B cell (primary cell): Measurements from ENCODE around the gene SUGCT. TPM values are rescaled to one million over a fixed set of nuclear protein-coding genes. Genes with fewer than 3 reads are reported as not detected.

Experiments
- ATAC-seq: fragments of 200-7000 bp; cut with Tn5 transposase; one replicate; pipeline ENCODE4 v1.10.0; 2021; ENCODE audit warnings: low read depth, mild to moderate bottlenecking, moderate number of reproducible peaks, moderate library complexity
- CTCF ChIA-PET: fragments of 350-600 bp; sonication (Branson Sonifier 250); formaldehyde crosslinking; loops from one replicate; lab custom pipeline; 2021; ENCODE audit warnings: antibody characterized with exemption, inconsistent platforms; lab: Charles Lee
- POLR2A ChIA-PET: fragments of 350-600 bp; sonication (Branson Sonifier 250); formaldehyde crosslinking; loops from one replicate; lab custom pipeline; 2021; ENCODE audit warnings: antibody characterized with exemption; lab: Charles Lee
- DNase-seq: peaks from one replicate; pipeline ENCODE4 v3.0.0; 2013
- H2AFZ ChIP-seq: 2 replicates; pipeline ENCODE4 v1.6.1; 2012; ENCODE audit warnings: mild to moderate bottlenecking, low read depth, low read length; ENCODE audit not compliant: insufficient read depth, poor library complexity, severe bottlenecking
- H3K27ac ChIP-seq, 2 donors: 1 replicate in 1 of 2; 2 replicates in 1 of 2; pipeline ENCODE4 v1.5.1; 2012 to 2013; ENCODE audit warnings: low read length in 2 of 2, mild to moderate bottlenecking in 2 of 2, moderate library complexity in 1 of 2
- H3K27me3 ChIP-seq, 4 experiments: fragments of 200-600 bp in 1 of 4; sonication (generic) in 1 of 4; replicated peaks in 1 of 4; 1 replicate in 2 of 4; 2 replicates in 2 of 4; pipeline versions ENCODE4 v1.6.1 to v1.7.0; 2013 to 2016; ENCODE audit warnings: low read length in 3 of 4, mild to moderate bottlenecking in 2 of 4, mixed read lengths in 1 of 4, moderate library complexity in 1 of 4; ENCODE audit not compliant: insufficient read depth in 4 of 4, control insufficient read depth in 3 of 4; ENCODE audit errors: control extremely low read depth in 1 of 4
- H3K36me3 ChIP-seq, 2 experiments: replicated peaks in 1 of 2; 1 replicate in 1 of 2; 2 replicates in 1 of 2; pipeline versions ENCODE4 v1.6.1 to v1.7.1; 2013; ENCODE audit warnings: low read length in 1 of 2; ENCODE audit not compliant: insufficient read depth in 2 of 2, control insufficient read depth in 1 of 2; ENCODE audit errors: control extremely low read depth in 1 of 2, extremely low read depth in 1 of 2
- H3K4me1 ChIP-seq, 2 donors: fragments of 200-600 bp in 1 of 2; sonication (generic) in 1 of 2; 1 replicate in 1 of 2; 2 replicates in 1 of 2; pipeline versions ENCODE4 v1.5.1 to v1.6.1; 2013 to 2017; ENCODE audit warnings: low read length in 2 of 2; ENCODE audit not compliant: control insufficient read depth in 2 of 2, insufficient read depth in 2 of 2
- H3K4me2 ChIP-seq: replicated peaks from 2 replicates; pipeline ENCODE3; 2012; ENCODE audit warnings: mild to moderate bottlenecking, low read depth, low read length; ENCODE audit not compliant: poor library complexity, severe bottlenecking
- H3K4me3 ChIP-seq, 5 experiments: fragments of 200-600 bp in 1 of 5; sonication (generic) in 1 of 5; 1 replicate in 3 of 5; 2 replicates in 2 of 5; pipeline versions ENCODE4 v1.5.1 to v1.7.0; 2011 to 2016; ENCODE audit warnings: low read length in 4 of 5, mild to moderate bottlenecking in 4 of 5, low read depth in 2 of 5, control low read depth in 1 of 5, moderate library complexity in 1 of 5; ENCODE audit not compliant: insufficient read depth in 1 of 5; ENCODE audit errors: control extremely low read depth in 1 of 5, extremely low read depth in 1 of 5
- H3K79me2 ChIP-seq: fragments of 200-600 bp; sonication (generic); one replicate; pipeline ENCODE4 v1.6.0; 2016; ENCODE audit warnings: low read length; ENCODE audit not compliant: control insufficient read depth, insufficient read depth
- H3K9ac ChIP-seq: fragments of 200-600 bp; sonication (generic); 2 replicates; pipeline ENCODE4 v1.6.1; 2017; ENCODE audit warnings: mild to moderate bottlenecking, low read length, moderate library complexity
- H3K9me3 ChIP-seq, 3 donors: one replicate each; pipeline versions ENCODE4 v1.6.1 to v1.7.1; 2013; ENCODE audit warnings: low read length in 2 of 3; ENCODE audit not compliant: control insufficient read depth in 2 of 3, insufficient read depth in 1 of 3; ENCODE audit errors: control extremely low read depth in 1 of 3
- H4K20me1 ChIP-seq: 2 replicates; pipeline ENCODE4 v1.6.0; 2012; ENCODE audit warnings: mild to moderate bottlenecking, low read length; ENCODE audit not compliant: insufficient read depth, control insufficient read depth, poor library complexity, severe bottlenecking
- H3K27ac Mint-ChIP-seq: one replicate; pipeline ENCODE4 v1.8.0; 2021; ENCODE audit warnings: mixed read lengths
- H3K27me3 Mint-ChIP-seq: one replicate; pipeline ENCODE4 v1.8.0; 2021; ENCODE audit warnings: mixed read lengths
- H3K4me1 Mint-ChIP-seq: one replicate; pipeline ENCODE4 v1.8.0; 2021; ENCODE audit warnings: mixed read lengths
- H3K4me3 Mint-ChIP-seq: one replicate; pipeline ENCODE4 v1.8.0; 2021; ENCODE audit warnings: mixed read lengths
- H3K9me3 Mint-ChIP-seq: one replicate; pipeline ENCODE4 v1.8.0; 2022; ENCODE audit warnings: mixed read lengths; ENCODE audit not compliant: insufficient read depth
- CTCF ChIP-seq: fragments of 200-600 bp; IDR thresholded peaks from one replicate; pipeline ENCODE4 v1.8.0; 2022; ENCODE audit warnings: antibody characterized with exemption, mild to moderate bottlenecking
- EZH2 ChIP-seq: IDR thresholded peaks from 2 replicates; pipeline ENCODE4 v1.6.1; 2012; ENCODE audit warnings: borderline replicate concordance, low read depth, mild to moderate bottlenecking, moderate library complexity, low read length; ENCODE audit not compliant: insufficient read depth, poor library complexity, severe bottlenecking
- WGBS: methylation state at CpG from one replicate; pipeline ENCODE4 v1.1.5; 2013; ENCODE audit warnings: missing lambda C conversion rate; ENCODE audit not compliant: insufficient coverage; 5-methylcytosine and 5-hydroxymethylcytosine counted together
- intact Hi-C: fragments of 100-400 bp; cut with micrococcal nuclease; formaldehyde crosslinking; loops from one replicate; pipeline ENCODE4 v1.10.0; 2022
- polyA plus RNA-seq: library from polyadenylated mRNA; depleted of rRNA; stranded (reverse); fragments of >200 nt; gene quantifications from 2 replicates; pipeline ENCODE4 v1.2.3, GENCODE V29; 2012
- total RNA-seq, 2 donors: library from RNA; stranded (reverse); fragments of 120-200 nt in 1 of 2; gene quantifications; 1 replicate in 1 of 2; 2 replicates in 1 of 2; pipeline versions ENCODE4 v1.2.3 to v1.2.4, GENCODE V29; 2013 to 2022

Gene SUGCT
- total and polyA plus RNA-seq, 2 donors (not counting 1 experiment from before 2014, with no cell fraction given), result 0.19 to 0.86 TPM

- Histone ChIP-seq H3K27ac (no peak overlapping the region), H3K36me3 (no peaks in the 10 kb centered on the region), H2AFZ (no peak overlapping the region), H3K4me3 (no peak overlapping the region), H3K9me3 (peaks cover 0 to 4% (median 0%) of the 10 kb centered on the region in 3 donors), H4K20me1 (no peaks in the 10 kb centered on the region), H3K4me1 (no peaks in the 10 kb centered on the region), H3K27me3 (no peaks in the 10 kb centered on the region), H3K9ac (no peak overlapping the region), H3K79me2 (no peaks in the 10 kb centered on the region), H3K4me2 (no peak overlapping the region)
- Mint-ChIP-seq H3K27ac (no peak overlapping the region), H3K9me3 (no peaks in the 10 kb centered on the region), H3K4me1 (no peaks in the 10 kb centered on the region), H3K4me3 (no peak overlapping the region), H3K27me3 (no peaks in the 10 kb centered on the region)
- no peak for DNase-seq
- ChIA-PET POLR2A (no interaction called here), CTCF (no interaction called here)
- WGBS, result 26% methylated on average over 2 of the region's 2 CpGs
- intact Hi-C loops, result no loop called here
- no peak for ATAC-seq
- no peak for TF ChIP-seq EZH2
- TF ChIP-seq CTCF, result no peak
Observed at GRCh38 chr7:40221836-40222235, 87.0 kb downstream of the SUGCT start.

- Mint-ChIP-seq H3K27me3 (peaks cover 3% of the 10 kb centered on the region), H3K9me3 (no peaks in the 10 kb centered on the region), H3K4me1 (no peaks in the 10 kb centered on the region), H3K4me3 (no peak overlapping the region), H3K27ac (no peak overlapping the region)
- ChIA-PET POLR2A (no interaction called here), CTCF (no interaction called here)
- Histone ChIP-seq H3K79me2 (no peaks in the 10 kb centered on the region), H3K36me3 (no peaks in the 10 kb centered on the region), H3K27me3 (no peaks in the 10 kb centered on the region), H3K4me2 (no peak overlapping the region), H3K27ac (no peak overlapping the region), H3K4me3 (no peak overlapping the region), H3K9ac (no peak overlapping the region), H3K9me3 (peaks cover 0 to 4% (median 0%) of the 10 kb centered on the region in 3 donors), H2AFZ (no peak overlapping the region), H3K4me1 (no peaks in the 10 kb centered on the region), H4K20me1 (no peaks in the 10 kb centered on the region)
- WGBS, result no CpG with 5 or more reads among the region's 2 CpGs
- intact Hi-C loops, result no loop called here
- DNase-seq, result no peak
- ATAC-seq, result no peak
- TF ChIP-seq CTCF (no peak), EZH2 (no peak)
Observed at GRCh38 chr7:40223451-40224127, 88.8 kb downstream of the SUGCT start.
